Measurements from ENCODE around the gene RIMBP2.

GRCh38 chr12:130677957-130678558 lies 38.0 kb downstream of the RIMBP2 start:
- TF ChIP-seq, protein P1, sequence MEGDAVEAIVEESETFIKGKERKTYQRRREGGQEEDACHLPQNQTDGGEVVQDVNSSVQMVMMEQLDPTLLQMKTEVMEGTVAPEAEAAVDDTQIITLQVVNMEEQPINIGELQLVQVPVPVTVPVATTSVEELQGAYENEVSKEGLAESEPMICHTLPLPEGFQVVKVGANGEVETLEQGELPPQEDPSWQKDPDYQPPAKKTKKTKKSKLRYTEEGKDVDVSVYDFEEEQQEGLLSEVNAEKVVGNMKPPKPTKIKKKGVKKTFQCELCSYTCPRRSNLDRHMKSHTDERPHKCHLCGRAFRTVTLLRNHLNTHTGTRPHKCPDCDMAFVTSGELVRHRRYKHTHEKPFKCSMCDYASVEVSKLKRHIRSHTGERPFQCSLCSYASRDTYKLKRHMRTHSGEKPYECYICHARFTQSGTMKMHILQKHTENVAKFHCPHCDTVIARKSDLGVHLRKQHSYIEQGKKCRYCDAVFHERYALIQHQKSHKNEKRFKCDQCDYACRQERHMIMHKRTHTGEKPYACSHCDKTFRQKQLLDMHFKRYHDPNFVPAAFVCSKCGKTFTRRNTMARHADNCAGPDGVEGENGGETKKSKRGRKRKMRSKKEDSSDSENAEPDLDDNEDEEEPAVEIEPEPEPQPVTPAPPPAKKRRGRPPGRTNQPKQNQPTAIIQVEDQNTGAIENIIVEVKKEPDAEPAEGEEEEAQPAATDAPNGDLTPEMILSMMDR (IDR thresholded peaks at IDR 0.05): no peak
- TF ChIP-seq ZFX (IDR thresholded peaks at IDR 0.05; ENCODE audit: borderline replicate concordance): no peak
